Astrocyte of the cerebellum (primary cell): ENCODE results near the gene SAFB2.

ENCODE experiments used
- DNase-seq: peaks from one replicate; pipeline ENCODE4 v3.0.0-alpha.2; 2011; ENCODE audit warnings: low read depth
- H3K4me3 ChIP-seq: 2 replicates; pipeline ENCODE4 v1.5.1; 2011; ENCODE audit warnings: mild to moderate bottlenecking, low read depth, low read length, moderate library complexity
- CTCF ChIP-seq: IDR thresholded peaks from 2 replicates; pipeline ENCODE4 v1.5.1; 2012; ENCODE audit warnings: low read length, low read depth, moderate library complexity, mild to moderate bottlenecking; ENCODE audit errors: missing control alignments
- in situ Hi-C: cut with HindIII; loops from 2 replicates; pipeline ENCODE4 v1.10.0; 2017; ENCODE audit warnings: low sequenced_read_pairs

Gene SAFB2

GRCh38 chr19:5592531-5593342 lies 29.8 kb downstream of the SAFB2 start:
- H3K4me3 ChIP-seq = no peak overlapping the region
- TF ChIP-seq CTCF = no peak
- no peak for DNase-seq
- in situ Hi-C loops = no loop called here

- in situ Hi-C loops = no loop called here
- H3K4me3 ChIP-seq = no peak overlapping the region
- no peak for DNase-seq
- no peak for TF ChIP-seq CTCF
These were observed 31.1 kb downstream of the SAFB2 start for GRCh38 chr19:5591476-5591875.

- in situ Hi-C loops = no loop called here
- DNase-seq = no peak
- TF ChIP-seq CTCF = no peak
- no peak overlapping the region for H3K4me3 ChIP-seq
These were observed 31.8 kb downstream of the SAFB2 start for GRCh38 chr19:5590865-5591154.

GRCh38 chr19:5590151-5590864 lies 32.3 kb downstream of the SAFB2 start:
- no peak overlapping the region for H3K4me3 ChIP-seq
- no peak for DNase-seq
- TF ChIP-seq CTCF = no peak
- in situ Hi-C loops = no loop called here

GRCh38 chr19:5588906-5589676 lies 33.5 kb downstream of the SAFB2 start:
- in situ Hi-C loops = loop anchor here (10.0 kb wide), 2 partner anchors 334 to 534 kb away; no protein-coding TSS in a partner anchor
- DNase-seq = no peak
- no peak for TF ChIP-seq CTCF
- no peak overlapping the region for H3K4me3 ChIP-seq

- TF ChIP-seq CTCF = no peak
- DNase-seq = peak; percentile 87
- in situ Hi-C loops = loop anchor here (10.0 kb wide), 2 partner anchors 334 to 534 kb away; no protein-coding TSS in a partner anchor
- no peak overlapping the region for H3K4me3 ChIP-seq
These were observed 34.1 kb downstream of the SAFB2 start for GRCh38 chr19:5588441-5588840.
